Neural cell (in vitro differentiated cells): ENCODE measurements around the gene EEIG1. TPM values are rescaled to one million over a fixed set of nuclear protein-coding genes. Genes with fewer than 3 reads are reported as not detected.
A peak's percentile ranks its signal among the peaks of the same experiment; 100 is the strongest.

Source experiments
- H2AFZ ChIP-seq: fragments of 200-600, 300-800 bp; sonication (generic), shearing (Covaris generic); 2 replicates; pipeline ENCODE4 v1.6.0; 2014; ENCODE audit warnings: low read depth, mild to moderate bottlenecking, antibody characterized with exemption, low read length, moderate library complexity
- H3F3A ChIP-seq: fragments of 200-600 bp; shearing (Covaris generic); 2 replicates; pipeline ENCODE4 v1.6.1; 2016; ENCODE audit warnings: mild to moderate bottlenecking, moderate library complexity, mixed read lengths, antibody characterized with exemption, low read length; ENCODE audit not compliant: insufficient read depth, poor library complexity, severe bottlenecking
- H3K27ac ChIP-seq: fragments of 200-600, 300-800 bp; sonication (generic), shearing (Covaris generic); 2 replicates; pipeline ENCODE4 v1.5.1; 2014; ENCODE audit warnings: mild to moderate bottlenecking, low read length, moderate library complexity
- H3K27me3 ChIP-seq: fragments of 300-800, 200-600 bp; sonication (generic), shearing (Covaris generic); 2 replicates; pipeline ENCODE4 v1.6.0; 2014; ENCODE audit warnings: mild to moderate bottlenecking, low read depth, low read length, moderate library complexity; ENCODE audit not compliant: insufficient read depth
- H3K36me3 ChIP-seq: fragments of 300-800, 200-600 bp; sonication (generic), shearing (Covaris generic); 2 replicates; pipeline ENCODE4 v1.5.1; 2014; ENCODE audit warnings: mild to moderate bottlenecking, antibody characterized with exemption, low read length, moderate library complexity; ENCODE audit not compliant: insufficient read depth
- H3K4me2 ChIP-seq: fragments of 300-800, 200-600 bp; sonication (generic), shearing (Covaris generic); 2 replicates; pipeline ENCODE4 v1.6.0; 2014; ENCODE audit warnings: mild to moderate bottlenecking, low read length
- H3K4me3 ChIP-seq: fragments of 300-800, 200-600 bp; sonication (generic), shearing (Covaris generic); 2 replicates; pipeline ENCODE4 v1.5.1; 2014; ENCODE audit warnings: mild to moderate bottlenecking, low read length, moderate library complexity
- H3K79me2 ChIP-seq: fragments of 200-600 bp; shearing (Covaris generic); replicated peaks from 2 replicates; pipeline ENCODE4 v1.6.0; 2014; ENCODE audit warnings: mild to moderate bottlenecking, low read length, moderate library complexity; ENCODE audit not compliant: insufficient read depth
- H3K9ac ChIP-seq: fragments of 300-800, 200-600 bp; sonication (generic), shearing (Covaris generic); 2 replicates; pipeline ENCODE4 v1.6.1; 2016; ENCODE audit warnings: mild to moderate bottlenecking, low read length, mixed read lengths
- H3K9me2 ChIP-seq: fragments of 200-600 bp; shearing (Covaris generic); 2 replicates; pipeline ENCODE4 v1.6.1; 2016; ENCODE audit warnings: mild to moderate bottlenecking, low read length, mixed read lengths; ENCODE audit not compliant: insufficient read depth
- H3K9me3 ChIP-seq: fragments of 200-600, 300-800 bp; sonication (generic), shearing (Covaris generic); 2 replicates; pipeline ENCODE4 v1.6.1; 2016; ENCODE audit warnings: mild to moderate bottlenecking, mixed run types, low read length, moderate library complexity, mixed read lengths
- H4K20me1 ChIP-seq: fragments of 200-600 bp; shearing (Covaris generic); 2 replicates; pipeline ENCODE4 v1.6.1; 2016; ENCODE audit warnings: mild to moderate bottlenecking, mixed run types; ENCODE audit not compliant: insufficient read depth
- CTCF ChIP-seq: fragments of 450-650 bp; IDR thresholded peaks from 2 replicates; pipeline ENCODE4 v1.5.1; 2014; ENCODE audit warnings: antibody characterized with exemption, mild to moderate bottlenecking, moderate library complexity; ENCODE audit not compliant: poor library complexity, severe bottlenecking
- EP300 ChIP-seq: fragments of 450-650 bp; conservative IDR thresholded peaks from 2 replicates; pipeline ENCODE4 v1.6.1; 2014; ENCODE audit warnings: antibody characterized with exemption, mild to moderate bottlenecking, moderate library complexity; ENCODE audit not compliant: poor library complexity, severe bottlenecking
- EZH2 ChIP-seq: fragments of 200-600, 300-800 bp; shearing (Covaris generic), sonication (generic); IDR thresholded peaks from 2 replicates; pipeline ENCODE4 v1.6.1; 2014; ENCODE audit warnings: antibody characterized with exemption, low read length, borderline replicate concordance, mild to moderate bottlenecking; ENCODE audit not compliant: insufficient read depth, poor library complexity, severe bottlenecking
- MXI1 ChIP-seq: fragments of 450-650 bp; conservative IDR thresholded peaks from 2 replicates; pipeline ENCODE4 v1.6.1; 2014; ENCODE audit warnings: antibody characterized with exemption, mild to moderate bottlenecking; ENCODE audit not compliant: poor library complexity, severe bottlenecking
- POLR2AphosphoS5 ChIP-seq: IDR thresholded peaks from 2 replicates; pipeline ENCODE4 v1.6.1; 2012
- RAD21 ChIP-seq: fragments of 450-650 bp; conservative IDR thresholded peaks from 2 replicates; pipeline ENCODE4 v1.6.1; 2014; ENCODE audit warnings: antibody characterized with exemption, mild to moderate bottlenecking, moderate library complexity
- REST ChIP-seq: IDR thresholded peaks from 2 replicates; pipeline ENCODE4 v1.6.1; 2012; ENCODE audit warnings: borderline replicate concordance
- SMC3 ChIP-seq: fragments of 450-650 bp; conservative IDR thresholded peaks from 2 replicates; pipeline ENCODE4 v1.6.1; 2014; ENCODE audit warnings: antibody characterized with exemption, mild to moderate bottlenecking, moderate library complexity; ENCODE audit not compliant: poor library complexity
- TAF1 ChIP-seq: IDR thresholded peaks from 2 replicates; pipeline ENCODE4 v1.6.1; 2012; ENCODE audit warnings: low read depth
- polyA minus RNA-seq: library from RNA; depleted of rRNA, polyadenylated mRNA; stranded (reverse); fragments of >200 nt; gene quantifications from 2 replicates; pipeline ENCODE4 v1.2.3, GENCODE V29; 2014
- polyA plus RNA-seq: library from polyadenylated mRNA; depleted of rRNA; stranded (reverse); fragments of >200 nt; gene quantifications from 2 replicates; pipeline ENCODE4 v1.2.3, GENCODE V29; 2014

The EEIG1 gene
- polyA plus RNA-seq = 6.7 and 18.5 TPM in 2 replicates
- 10.7 and 11.2 TPM in 2 replicates for polyA minus RNA-seq

GRCh38 chr9:127980706-127981558 is at the start of gene EEIG1:
EEIG1 (minus strand) TSS chr9:127980989; CDS start chr9:127980137, 852 bp downstream.
- peak within 1 kb of the TSS; percentile 93 for H3K4me3 ChIP-seq
- peak within 1 kb of the TSS; percentile 92 for H3K4me2 ChIP-seq
- TF ChIP-seq RAD21 = no peak
- TF ChIP-seq POLR2AphosphoS5 = peak; percentile 94
- TF ChIP-seq SMC3 = no peak
- no peak for TF ChIP-seq CTCF
- no peak for TF ChIP-seq EZH2
- peak; percentile 24 for TF ChIP-seq MXI1
- peak; percentile 41 for TF ChIP-seq EP300
- peak; percentile 86 for TF ChIP-seq REST
- peak; percentile 78 for TF ChIP-seq TAF1
- H3K9ac ChIP-seq = peak within 1 kb of the TSS; percentile 83
- H2AFZ ChIP-seq = peak within 1 kb of the TSS; percentile 88
- no peaks in the 10 kb centered on the region for H3F3A ChIP-seq
- H3K27ac ChIP-seq = peak within 1 kb of the TSS; percentile 95
- no peaks in the 10 kb centered on the region for H3K9me3 ChIP-seq
- H3K27me3 ChIP-seq = no peaks in the 10 kb centered on the region
- H4K20me1 ChIP-seq = peaks cover 18% of the 10 kb centered on the region
- H3K79me2 ChIP-seq = peaks cover 43% of the 10 kb centered on the region
- no peaks in the 10 kb centered on the region for H3K36me3 ChIP-seq
- H3K9me2 ChIP-seq = no peaks in the 10 kb centered on the region

- Histone ChIP-seq H3K9me3 (no peaks in the 10 kb centered on the region), H3K36me3 (no peaks in the 10 kb centered on the region), H2AFZ (no peak overlapping the region), H3K9ac (no peak overlapping the region), H3K9me2 (no peaks in the 10 kb centered on the region), H3K27ac (no peak overlapping the region), H3K4me2 (no peak overlapping the region), H3K79me2 (no peaks in the 10 kb centered on the region), H4K20me1 (no peaks in the 10 kb centered on the region), H3F3A (no peaks in the 10 kb centered on the region), H3K4me3 (no peak overlapping the region), H3K27me3 (no peaks in the 10 kb centered on the region)
- TF ChIP-seq REST (no peak), POLR2AphosphoS5 (no peak), TAF1 (no peak)
Observed at GRCh38 chr9:128027705-128028104, 46.9 kb upstream of the EEIG1 start.
